A549 (cell line): ENCODE measurements around the gene MROH9. TPM values are rescaled to one million over a fixed set of nuclear protein-coding genes. Genes with fewer than 3 reads are reported as not detected.

Experiments
- ATAC-seq, 2 experiments: fragments of 200-7000 bp in 1 of 2; fragments of >200 bp in 1 of 2; cut with Nextera tagmentation in 1 of 2; cut with Tn5 transposase in 1 of 2; 3 replicates each; pipeline versions ENCODE4 v1.8.0 to v1.9.1; 2018 to 2020; ENCODE audit warnings: mild to moderate bottlenecking in 1 of 2, moderate library complexity in 1 of 2
- CTCF ChIA-PET: fragments of 300-600 bp; sonication (Branson Sonifier 250); formaldehyde crosslinking; extraction: SDS; loops from one replicate; lab custom pipeline; 2021; ENCODE audit warnings: antibody characterized with exemption, inconsistent platforms; lab: Yijun Ruan, JAX
- POLR2A ChIA-PET: fragments of 350-600 bp; formaldehyde crosslinking; extraction: SDS; loops from one replicate; lab custom pipeline; 2021; ENCODE audit warnings: antibody characterized with exemption, inconsistent platforms; lab: Yijun Ruan, JAX
- DNase-seq, 2 experiments: peaks; one replicate each; pipeline versions ENCODE4 v3.0.0 to v3.0.0-alpha.2; 2011 to 2016; ENCODE audit warnings: low read depth in 1 of 2, low spot score in 1 of 2
- FAIRE-seq: peaks from 2 replicates; lab custom pipeline; 2011; peaks lifted over from hg19 to GRCh38; lab: Jason Lieb, UNC
- H3K27ac ChIP-seq, 2 experiments: fragments of >200 bp; sonication (Bioruptor Twin); formaldehyde crosslinking; 3 replicates each; pipeline ENCODE4 v1.5.1; 2016 to 2017
- H3K4me1 ChIP-seq: fragments of >200 bp; sonication (Bioruptor Twin); formaldehyde crosslinking; 3 replicates; pipeline ENCODE4 v1.6.1; 2016
- H3K4me2 ChIP-seq: fragments of >200 bp; sonication (Bioruptor Twin); formaldehyde crosslinking; 3 replicates; pipeline ENCODE4 v1.6.1; 2016
- H3K4me3 ChIP-seq: fragments of >200 bp; sonication (Bioruptor Twin); formaldehyde crosslinking; 3 replicates; pipeline ENCODE4 v1.5.1; 2016
- H3K9me3 ChIP-seq: fragments of >200 bp; sonication (Bioruptor Twin); formaldehyde crosslinking; 3 replicates; pipeline ENCODE4 v1.6.1; 2016
- CBX2 ChIP-seq: fragments of 200-600 bp; sonication (generic); IDR thresholded peaks from 2 replicates; pipeline ENCODE4 v1.6.1; 2016; ENCODE audit warnings: low read depth, mild to moderate bottlenecking, borderline replicate concordance
- CEBPB ChIP-seq, 2 experiments: fragments of >200 bp in 1 of 2; sonication (Bioruptor Twin) in 1 of 2; formaldehyde crosslinking in 1 of 2; IDR thresholded peaks; 2 replicates each; pipeline ENCODE4 v1.6.1; 2012 to 2016
- CHD2 ChIP-seq: fragments of 150-350 bp; IDR thresholded peaks from 2 replicates; pipeline ENCODE4 v1.6.1; 2014; ENCODE audit warnings: low read length; ENCODE audit not compliant: partially characterized antibody
- E2F6 ChIP-seq: IDR thresholded peaks from 2 replicates; pipeline ENCODE4 v1.6.1; 2012; ENCODE audit warnings: low read depth, borderline replicate concordance
- EHF ChIP-seq: fragments of 250-450 bp; sonication (Bioruptor Pico); IDR thresholded peaks from 2 replicates; pipeline ENCODE4 v1.5.0; 2020; ENCODE audit warnings: mild to moderate bottlenecking
- ESRRA ChIP-seq: fragments of 150-350 bp; IDR thresholded peaks from 2 replicates; pipeline ENCODE4 v1.6.1; 2014; ENCODE audit warnings: mild to moderate bottlenecking, low read length, borderline replicate concordance
- FOSL2 ChIP-seq, 2 experiments: fragments of 450-650 bp in 1 of 2; fragments of >200 bp in 1 of 2; sonication (Bioruptor Twin) in 1 of 2; formaldehyde crosslinking; IDR thresholded peaks; 2 replicates each; pipeline versions ENCODE4 v1.5.0 to v1.6.1; 2016 to 2020; ENCODE audit warnings: mild to moderate bottlenecking in 1 of 2, moderate library complexity in 1 of 2
- FOXS1 ChIP-seq: fragments of 250-450 bp; sonication (Bioruptor Pico); IDR thresholded peaks from 2 replicates; pipeline ENCODE4 v1.5.0; 2020; ENCODE audit warnings: mild to moderate bottlenecking, moderate library complexity
- HDAC2 ChIP-seq: fragments of 200-600 bp; sonication (generic); IDR thresholded peaks from 2 replicates; pipeline ENCODE4 v1.6.1; 2016
- HEYL ChIP-seq: fragments of 250-450 bp; sonication (Bioruptor Pico); IDR thresholded peaks from 2 replicates; pipeline ENCODE4 v1.8.0; 2021; ENCODE audit warnings: mild to moderate bottlenecking, moderate library complexity
- HOXB13 ChIP-seq: fragments of 250-450 bp; sonication (Bioruptor Pico); IDR thresholded peaks from 2 replicates; pipeline ENCODE4 v1.5.0; 2020; ENCODE audit warnings: low read depth, mild to moderate bottlenecking, moderate library complexity
- HOXB5 ChIP-seq: fragments of 250-450 bp; sonication (Bioruptor Pico); IDR thresholded peaks from 2 replicates; pipeline ENCODE4 v1.5.0; 2020; ENCODE audit warnings: mild to moderate bottlenecking, moderate library complexity
- KDM5A ChIP-seq: fragments of 200-600 bp; sonication (generic); IDR thresholded peaks from 2 replicates; pipeline ENCODE4 v1.6.1; 2016; ENCODE audit warnings: antibody characterized with exemption, mild to moderate bottlenecking
- NPAS2 ChIP-seq: fragments of 250-450 bp; sonication (Bioruptor Pico); IDR thresholded peaks from 2 replicates; pipeline ENCODE4 v1.8.0; 2022; ENCODE audit warnings: mild to moderate bottlenecking, moderate library complexity, borderline replicate concordance
- NR3C1 ChIP-seq: fragments of >200 bp; sonication (Bioruptor Twin); formaldehyde crosslinking; IDR thresholded peaks from 3 replicates; pipeline ENCODE4 v1.6.1; 2017
- PBX3 ChIP-seq: IDR thresholded peaks from 2 replicates; pipeline ENCODE4 v1.6.1; 2012
- POLR2AphosphoS2 ChIP-seq: conservative IDR thresholded peaks from 2 replicates; pipeline ENCODE4 v1.6.1; 2012; ENCODE audit warnings: low read length, improper control_type of control experiment, inconsistent platforms
- RARB ChIP-seq: fragments of 250-450 bp; sonication (Bioruptor Pico); IDR thresholded peaks from 2 replicates; pipeline ENCODE4 v1.8.0; 2021; ENCODE audit warnings: mild to moderate bottlenecking, moderate library complexity
- RFX5 ChIP-seq: fragments of 450-650 bp; IDR thresholded peaks from 2 replicates; pipeline ENCODE4 v1.7.1; 2014; ENCODE audit warnings: antibody characterized with exemption, mild to moderate bottlenecking, moderate library complexity
- SREBF2 ChIP-seq: fragments of 450-650 bp; IDR thresholded peaks from 2 replicates; pipeline ENCODE4 v1.6.1; 2014; ENCODE audit warnings: mild to moderate bottlenecking, moderate library complexity
- TP53 ChIP-seq: fragments of 250-450 bp; sonication (Bioruptor Pico); IDR thresholded peaks from 2 replicates; pipeline ENCODE4 v1.5.0; 2021; ENCODE audit warnings: mild to moderate bottlenecking, moderate library complexity
- WGBS: methylation state at CpG from one replicate; pipeline ENCODE4 v1.1.6; 2017; ENCODE audit errors: missing lambda C conversion rate; 5-methylcytosine and 5-hydroxymethylcytosine counted together
- polyA plus RNA-seq, 4 experiments: library from polyadenylated mRNA; depleted of rRNA in 3 of 4; stranded (reverse); fragments of >200 nt; fragmentation: RNase III in 1 of 4; extraction: RNeasy Plus Mini Kit Qiagen cat#74134 plus additional on column Dnase treatment in 1 of 4; gene quantifications; 2 replicates in 3 of 4; 3 replicates in 1 of 4; pipeline ENCODE4 v1.2.3, GENCODE V29; 2011 to 2017
- TF ChIP-seq, protein P1 (sequence below): fragments of >200 bp; sonication (Bioruptor Twin); formaldehyde crosslinking; IDR thresholded peaks from 3 replicates; pipeline ENCODE4 v1.6.1; 2016
- TF ChIP-seq, protein P2 (sequence below): fragments of 450-650 bp; IDR thresholded peaks from 2 replicates; pipeline ENCODE4 v1.6.1; 2014; ENCODE audit warnings: antibody characterized with exemption

MROH9 gene
- polyA plus RNA-seq, 2 of the 4 experiments (the other 2 are of a cell fraction) = not detected

- Histone ChIP-seq H3K4me1 (no peaks in the 10 kb centered on the region), H3K4me2 (no peak overlapping the region), H3K9me3 (no peaks in the 10 kb centered on the region), H3K4me3 (no peak overlapping the region), H3K27ac (no peak overlapping the region)
- FAIRE-seq (no peak), ATAC-seq (no peak), DNase-seq (no peak)
- 30% methylated on average over 14 of the region's 14 CpGs for WGBS
- CTCF ChIA-PET = no interaction called here
- POLR2A ChIA-PET = no interaction called here
- TF ChIP-seq CEBPB (IDR thresholded peaks at IDR 0.05) (no peak), HEYL (no peak), RFX5 (no peak)
Observed at GRCh38 chr1:171032822-171033702, 97.7 kb downstream of the MROH9 start.

- no peak for TF ChIP-seq ESRRA
- TF ChIP-seq SREBF2 = no peak
- TF ChIP-seq TP53 = no peak
- TF ChIP-seq, all 56 proteins: peak for 0
- ChIA-PET POLR2A (no interaction called here), CTCF (no interaction called here)
- ATAC-seq (no peak), FAIRE-seq (no peak), DNase-seq (no peak)
- Histone ChIP-seq H3K4me2 (no peak overlapping the region), H3K9me3 (no peaks in the 10 kb centered on the region), H3K27ac (no peak overlapping the region), H3K4me1 (no peaks in the 10 kb centered on the region), H3K4me3 (no peak overlapping the region)
- WGBS = 0% methylated on average over 1 of the region's 1 CpG
Observed at GRCh38 chr1:171037626-171038025, 102.3 kb downstream of the MROH9 start.

GRCh38 chr1:171038284-171038683, 103.0 kb downstream of the MROH9 start:
- Histone ChIP-seq H3K27ac (no peak overlapping the region), H3K4me3 (no peak overlapping the region), H3K4me2 (no peak overlapping the region), H3K4me1 (no peaks in the 10 kb centered on the region), H3K9me3 (no peaks in the 10 kb centered on the region)
- FAIRE-seq = no peak
- CTCF ChIA-PET = no interaction called here
- ATAC-seq = no peak
- POLR2A ChIA-PET = interaction anchor here (0.6 kb wide), 1 partner anchor 66 kb away, joined by 3 read pairs; no protein-coding TSS in a partner anchor
- DNase-seq = no peak
- TF ChIP-seq RARB (CRISPR knock-in tag) = no peak
- TF ChIP-seq EHF (CRISPR knock-in tag) = no peak
- TF ChIP-seq FOXS1 (CRISPR knock-in tag) = no peak
- no peak for TF ChIP-seq CBX2
- TF ChIP-seq HEYL = no peak
- no peak for TF ChIP-seq HDAC2
- TF ChIP-seq PBX3 = no peak
- no peak for TF ChIP-seq FOSL2 (IDR thresholded peaks at IDR 0.05)
- TF ChIP-seq FOSL2 (CRISPR knock-in tag; IDR thresholded peaks at IDR 0.05) = no peak
- no peak for TF ChIP-seq KDM5A
- TF ChIP-seq, protein P1, sequence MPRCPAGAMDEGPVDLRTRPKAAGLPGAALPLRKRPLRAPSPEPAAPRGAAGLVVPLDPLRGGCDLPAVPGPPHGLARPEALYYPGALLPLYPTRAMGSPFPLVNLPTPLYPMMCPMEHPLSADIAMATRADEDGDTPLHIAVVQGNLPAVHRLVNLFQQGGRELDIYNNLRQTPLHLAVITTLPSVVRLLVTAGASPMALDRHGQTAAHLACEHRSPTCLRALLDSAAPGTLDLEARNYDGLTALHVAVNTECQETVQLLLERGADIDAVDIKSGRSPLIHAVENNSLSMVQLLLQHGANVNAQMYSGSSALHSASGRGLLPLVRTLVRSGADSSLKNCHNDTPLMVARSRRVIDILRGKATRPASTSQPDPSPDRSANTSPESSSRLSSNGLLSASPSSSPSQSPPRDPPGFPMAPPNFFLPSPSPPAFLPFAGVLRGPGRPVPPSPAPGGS = no peak
- no peak for TF ChIP-seq E2F6
- TF ChIP-seq POLR2AphosphoS2 = no peak
- no peak for TF ChIP-seq HOXB13
- no peak for TF ChIP-seq CHD2
- TF ChIP-seq, protein P2, sequence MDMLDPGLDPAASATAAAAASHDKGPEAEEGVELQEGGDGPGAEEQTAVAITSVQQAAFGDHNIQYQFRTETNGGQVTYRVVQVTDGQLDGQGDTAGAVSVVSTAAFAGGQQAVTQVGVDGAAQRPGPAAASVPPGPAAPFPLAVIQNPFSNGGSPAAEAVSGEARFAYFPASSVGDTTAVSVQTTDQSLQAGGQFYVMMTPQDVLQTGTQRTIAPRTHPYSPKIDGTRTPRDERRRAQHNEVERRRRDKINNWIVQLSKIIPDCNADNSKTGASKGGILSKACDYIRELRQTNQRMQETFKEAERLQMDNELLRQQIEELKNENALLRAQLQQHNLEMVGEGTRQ = no peak
- TF ChIP-seq NR3C1 = no peak
- no peak for TF ChIP-seq NPAS2
- no peak for TF ChIP-seq HOXB5 (CRISPR knock-in tag)
